Retinal pigment epithelial cell (primary cell): ENCODE measurements around the gene AQP2.

Source experiments
- DNase-seq: peaks from one replicate; pipeline ENCODE4 v3.0.0-alpha.2; 2010; ENCODE audit warnings: low read depth
- H3K4me3 ChIP-seq: 2 replicates; pipeline ENCODE4 v1.5.1; 2011; ENCODE audit warnings: mild to moderate bottlenecking, low read length, control low read depth, moderate library complexity
- CTCF ChIP-seq: conservative IDR thresholded peaks from 2 replicates; pipeline ENCODE4 v1.5.1; 2011; ENCODE audit warnings: low read depth, low read length, control low read depth, inconsistent platforms

AQP2 gene

GRCh38 chr12:49975318-49975761 is 24.8 kb downstream of the AQP2 start:
- no peak for DNase-seq
- H3K4me3 ChIP-seq, result no peak overlapping the region
- TF ChIP-seq CTCF, result no peak

- no peak for TF ChIP-seq CTCF
- H3K4me3 ChIP-seq, result no peak overlapping the region
- DNase-seq, result no peak
Measured at GRCh38 chr12:49976557-49976956, 26.0 kb downstream of the AQP2 start.

DNA sequence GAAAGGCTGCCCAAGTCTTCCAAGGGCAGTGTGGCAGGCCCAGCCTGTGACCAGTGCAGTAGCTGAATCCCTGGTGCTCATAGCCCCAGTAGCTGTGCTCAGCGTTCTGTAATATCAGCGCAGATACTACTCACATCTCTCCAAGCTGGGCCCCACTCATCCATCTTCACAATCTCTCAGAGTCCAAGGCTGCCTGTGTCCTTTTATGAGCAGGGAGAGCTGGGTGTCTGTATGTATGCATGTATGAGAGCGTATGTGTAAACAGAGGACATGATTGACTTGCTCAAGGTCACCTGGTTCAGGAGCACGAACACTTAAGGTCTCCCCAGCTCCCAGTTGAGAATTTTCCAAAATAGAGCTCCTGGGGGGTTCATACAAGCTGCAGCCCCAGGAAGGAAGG is 27.6 kb downstream of the AQP2 start:
- no peak overlapping the region for H3K4me3 ChIP-seq
- TF ChIP-seq CTCF, result no peak
- no peak for DNase-seq

- no peak for DNase-seq
- H3K4me3 ChIP-seq, result no peak overlapping the region
- no peak for TF ChIP-seq CTCF
Measured at GRCh38 chr12:49979016-49979586, 28.6 kb downstream of the AQP2 start.

DNA sequence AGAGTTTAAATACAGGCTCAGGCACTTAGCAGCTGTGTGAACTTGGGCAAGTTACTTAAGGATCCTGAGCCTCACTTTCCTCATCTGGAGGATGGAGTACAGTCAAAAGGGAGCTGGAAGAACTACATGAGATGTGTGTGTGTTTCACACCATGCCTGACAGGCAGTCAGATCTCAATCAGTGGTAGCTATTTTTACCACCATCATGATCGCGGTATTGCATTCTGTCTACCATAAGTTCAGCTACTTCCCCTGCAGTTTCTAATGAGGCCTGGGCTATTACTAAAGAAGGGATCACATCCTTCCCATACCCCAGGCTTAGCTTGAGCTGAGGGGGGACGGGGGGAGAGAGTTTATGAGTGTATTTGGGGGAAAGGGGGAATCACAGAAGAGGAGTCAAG is 29.3 kb downstream of the AQP2 start:
- DNase-seq, result no peak
- TF ChIP-seq CTCF, result no peak
- H3K4me3 ChIP-seq, result no peak overlapping the region

DNA sequence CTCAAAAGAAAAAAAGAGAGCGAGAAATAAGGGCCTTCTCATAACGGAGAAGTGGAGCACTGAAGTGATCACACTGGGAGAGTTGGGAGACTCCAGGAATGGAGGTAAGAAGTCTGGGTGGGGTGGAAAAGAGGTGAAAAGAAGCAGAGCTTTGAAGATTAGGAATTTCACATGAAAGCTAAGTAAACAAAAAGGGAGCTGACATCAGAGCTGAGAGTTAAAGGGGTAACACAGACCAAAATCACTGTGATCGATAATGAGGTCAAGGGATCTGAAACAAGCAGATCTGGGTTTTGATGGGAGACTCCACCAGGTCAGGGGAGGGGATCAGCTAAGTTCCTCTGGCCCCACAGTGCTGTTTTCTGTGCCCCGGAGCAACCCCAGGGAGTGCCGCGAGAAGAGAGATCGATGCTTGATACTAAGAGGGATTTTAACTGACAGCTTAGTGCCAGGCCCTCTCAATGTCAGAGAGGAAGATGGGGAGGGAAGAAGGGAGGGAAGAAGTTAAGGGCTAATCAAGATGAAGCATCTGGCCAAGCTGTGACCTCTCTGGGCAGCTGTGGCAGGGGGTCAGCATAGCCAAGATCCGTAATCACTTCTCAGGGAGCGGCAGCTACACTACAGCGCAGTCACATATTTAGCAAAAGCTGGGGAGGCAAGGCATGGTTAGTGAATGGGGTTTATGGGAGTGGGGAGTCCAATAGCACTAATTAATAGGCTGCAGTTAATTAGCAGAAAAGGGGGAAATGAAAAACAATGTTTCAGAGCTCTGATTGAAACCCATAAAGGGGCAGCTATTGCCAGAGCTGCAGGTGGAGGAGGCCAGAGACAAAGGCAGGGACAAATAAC is 30.2 kb downstream of the AQP2 start:
- DNase-seq, result no peak
- TF ChIP-seq CTCF, result no peak
- no peak overlapping the region for H3K4me3 ChIP-seq
